ENCODE results near the gene HECTD2.
"Not testable (repeated sequence)": the region's sequence is repeated elsewhere in the genome, so short reads cannot be mapped to it uniquely, and the experiment has no call there.

The HECTD2 gene

GRCh38 chr10:91412354-91413087 lies 2.4 kb downstream of the HECTD2 start:
- no peak for DNase-seq

- no peak for DNase-seq
These were observed 5.7 kb downstream of the HECTD2 start for GRCh38 chr10:91415816-91416215.

GRCh38 chr10:91416339-91416855 lies 6.3 kb downstream of the HECTD2 start:
- peak; percentile 17 for DNase-seq

DNA sequence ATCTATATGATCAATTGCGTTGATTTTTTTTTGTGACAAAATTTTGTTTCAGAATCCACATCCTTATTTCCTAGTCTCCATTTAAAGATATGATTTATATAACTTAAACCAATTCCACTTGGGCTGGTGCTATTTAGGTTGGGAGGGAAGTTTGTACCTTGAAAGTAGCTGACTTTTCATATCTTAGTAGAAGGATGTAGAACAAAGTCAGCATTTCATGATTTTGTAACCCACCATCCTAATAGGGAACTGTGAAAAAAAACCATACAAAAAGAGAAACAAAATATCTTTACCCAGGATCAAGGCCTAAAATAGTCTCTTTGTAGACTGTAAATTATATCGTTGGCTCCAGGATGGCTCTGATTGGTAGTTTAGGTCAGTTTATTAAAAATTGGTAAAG lies 8.3 kb downstream of the HECTD2 start:
- no peak for DNase-seq

GRCh38 chr10:91420868-91421267 lies 10.7 kb downstream of the HECTD2 start:
- no peak for DNase-seq

DNA sequence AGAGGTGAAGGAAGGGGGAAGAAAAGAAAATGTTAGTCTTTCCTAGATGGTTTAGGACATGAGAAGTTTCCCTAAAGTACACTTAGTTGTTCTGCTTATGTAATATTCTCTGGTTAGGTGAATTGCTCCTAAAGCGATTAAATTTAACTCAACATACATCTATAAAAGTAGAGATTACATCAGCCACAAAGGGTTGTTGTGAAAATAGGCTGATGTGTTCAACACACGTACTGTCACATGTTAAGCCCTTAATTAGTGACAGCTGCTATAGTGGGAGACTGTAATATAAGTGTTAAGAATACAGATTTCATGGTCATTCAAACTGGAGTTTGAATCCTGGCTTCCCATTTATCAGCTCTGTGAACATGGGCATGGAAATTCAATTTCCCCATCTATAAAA lies 12.8 kb downstream of the HECTD2 start:
- no peak for DNase-seq

GRCh38 chr10:91424016-91424415 lies 13.9 kb downstream of the HECTD2 start:
- no peak for DNase-seq

DNA sequence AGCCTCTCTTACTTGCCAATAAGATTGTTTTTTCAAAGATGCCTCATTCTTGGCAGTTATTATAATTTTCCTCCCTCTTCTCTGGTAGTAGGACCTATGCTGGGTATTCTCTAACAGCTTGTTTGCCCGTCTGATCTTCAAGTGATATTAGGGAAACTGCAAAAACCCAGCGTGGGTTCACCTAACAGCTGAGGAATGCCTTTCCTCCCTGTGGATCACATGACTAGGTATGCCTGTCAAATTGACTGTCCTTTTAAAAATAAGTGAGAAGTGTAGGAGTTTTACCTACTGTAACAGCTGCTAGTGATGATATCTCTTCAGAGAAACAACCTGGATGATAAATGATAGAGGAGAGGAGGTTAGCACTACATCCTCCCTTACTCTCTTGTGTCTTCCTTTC lies 22.0 kb downstream of the HECTD2 start:
- no peak for DNase-seq

- no peak for DNase-seq
These were observed 23.5 kb downstream of the HECTD2 start for GRCh38 chr10:91433620-91434019.

GRCh38 chr10:91434041-91434440 lies 23.9 kb downstream of the HECTD2 start:
- DNase-seq, result no peak

DNA sequence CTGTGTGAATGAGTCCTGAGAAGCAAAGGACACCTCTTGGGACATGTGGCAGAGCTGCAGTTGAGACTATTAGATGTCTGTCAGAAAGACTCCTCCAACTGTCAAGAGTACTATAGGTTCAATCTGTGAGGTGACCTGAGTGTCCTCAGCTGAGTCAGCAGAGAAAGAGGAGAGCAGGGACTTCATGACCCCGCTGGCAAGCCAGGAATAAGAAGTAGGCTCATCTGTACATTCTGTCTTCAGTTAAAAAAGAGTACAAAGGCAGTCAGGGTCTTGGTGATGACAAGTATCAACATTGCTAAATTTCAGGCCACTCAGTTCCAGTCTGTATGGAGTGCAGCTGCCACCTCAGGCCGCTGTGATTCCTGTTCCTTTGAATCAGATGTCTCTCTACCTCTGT lies 25.1 kb downstream of the HECTD2 start:
- DNase-seq, result no peak

- DNase-seq, result not testable (repeated sequence)
These were observed 28.1 kb downstream of the HECTD2 start for GRCh38 chr10:91438228-91438627.

DNA sequence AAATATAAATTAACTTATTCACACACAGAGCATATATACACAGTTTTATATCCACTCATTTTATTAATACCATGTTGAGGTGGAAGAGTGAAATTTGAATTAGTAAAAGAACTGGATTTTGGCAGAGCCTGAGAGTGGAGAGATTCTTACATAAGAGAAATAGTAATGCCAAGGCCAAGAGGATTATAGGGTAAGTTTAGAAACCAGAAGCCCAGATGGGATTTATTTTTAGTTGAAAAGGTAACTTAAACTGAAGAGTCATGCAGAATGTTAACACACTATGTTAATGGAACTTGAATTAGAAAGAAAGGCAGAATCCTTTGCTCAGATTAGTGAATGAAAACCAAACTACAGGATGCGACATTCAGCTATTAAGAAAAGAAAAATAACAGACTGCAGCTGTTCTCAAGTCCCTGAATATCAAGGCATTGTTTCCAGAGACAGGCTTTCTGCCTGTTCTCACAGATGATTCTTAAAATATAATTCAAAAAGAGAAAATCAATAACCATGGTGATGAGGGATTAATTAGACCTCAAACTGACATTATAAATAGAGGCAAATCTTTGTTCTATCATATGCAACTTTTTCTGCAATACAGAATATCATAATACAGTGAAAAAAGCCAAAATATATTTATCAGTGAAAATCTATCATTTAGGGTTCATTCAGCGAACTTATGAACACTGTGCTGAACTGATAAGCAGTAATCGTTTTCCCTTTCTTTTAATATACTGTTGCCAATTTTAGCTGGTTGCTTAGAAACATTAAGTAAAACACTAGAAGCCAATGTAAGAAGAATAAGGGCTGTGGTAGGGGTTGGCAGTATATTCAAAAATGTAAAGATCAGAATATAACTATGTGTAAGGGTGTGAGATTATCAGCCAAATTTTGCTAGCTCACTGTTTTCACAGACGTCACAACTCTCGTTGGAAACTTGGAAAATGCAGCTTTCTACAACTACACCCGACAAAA lies 34.4 kb downstream of the HECTD2 start:
- DNase-seq, result no peak

- no peak for DNase-seq
These were observed 41.9 kb downstream of the HECTD2 start for GRCh38 chr10:91452063-91452462.

GRCh38 chr10:91453535-91453934 lies 43.4 kb downstream of the HECTD2 start:
- DNase-seq, result no peak

GRCh38 chr10:91455135-91455534 lies 45.0 kb downstream of the HECTD2 start:
- DNase-seq, result not testable (repeated sequence)

GRCh38 chr10:91460681-91461080 lies 50.5 kb downstream of the HECTD2 start:
- no peak for DNase-seq

DNA sequence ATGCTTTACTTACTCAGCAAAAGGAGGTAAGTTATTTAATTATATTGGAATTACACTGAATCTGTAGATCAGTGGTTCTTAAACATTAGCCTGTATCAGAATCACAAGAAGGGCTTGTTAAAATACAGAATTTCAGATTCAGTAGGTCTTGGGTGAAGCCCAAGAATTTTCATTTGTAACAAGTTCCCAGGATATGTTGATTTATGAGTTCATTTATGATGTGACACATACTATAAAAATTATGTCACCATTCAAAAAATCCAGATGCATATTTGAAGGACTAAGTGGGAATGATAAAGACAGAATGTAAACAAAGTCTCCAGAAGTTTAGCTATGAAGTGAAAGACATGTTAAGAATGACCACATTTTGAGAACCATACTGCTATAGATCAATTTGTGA lies 52.3 kb downstream of the HECTD2 start:
- DNase-seq, result no peak

- DNase-seq, result no peak
These were observed 54.4 kb downstream of the HECTD2 start for GRCh38 chr10:91464500-91464899.

- DNase-seq, result no peak
These were observed 55.1 kb downstream of the HECTD2 start for GRCh38 chr10:91465261-91465660.

DNA sequence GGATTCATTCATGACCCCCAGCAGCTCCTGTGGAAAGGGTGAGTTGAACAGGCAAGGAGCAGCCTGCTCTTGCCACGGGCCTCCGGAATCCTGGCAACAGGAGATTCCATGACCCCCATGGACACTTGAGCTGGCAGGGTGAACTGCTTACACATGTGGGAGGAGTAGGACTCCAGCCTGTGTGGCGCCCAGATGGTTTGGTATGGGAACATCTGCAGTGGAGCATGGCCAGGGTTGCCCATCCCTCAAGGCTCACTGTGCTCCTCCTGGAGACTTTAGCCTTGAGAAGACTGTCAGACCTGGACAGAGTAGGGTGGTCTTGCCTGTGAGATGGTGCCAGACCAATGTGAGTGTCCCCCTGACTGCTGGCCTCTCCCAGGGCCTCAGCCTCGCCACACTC lies 57.0 kb downstream of the HECTD2 start:
- no peak for DNase-seq

GRCh38 chr10:91471602-91472001 lies 61.5 kb downstream of the HECTD2 start:
- no peak for DNase-seq

DNA sequence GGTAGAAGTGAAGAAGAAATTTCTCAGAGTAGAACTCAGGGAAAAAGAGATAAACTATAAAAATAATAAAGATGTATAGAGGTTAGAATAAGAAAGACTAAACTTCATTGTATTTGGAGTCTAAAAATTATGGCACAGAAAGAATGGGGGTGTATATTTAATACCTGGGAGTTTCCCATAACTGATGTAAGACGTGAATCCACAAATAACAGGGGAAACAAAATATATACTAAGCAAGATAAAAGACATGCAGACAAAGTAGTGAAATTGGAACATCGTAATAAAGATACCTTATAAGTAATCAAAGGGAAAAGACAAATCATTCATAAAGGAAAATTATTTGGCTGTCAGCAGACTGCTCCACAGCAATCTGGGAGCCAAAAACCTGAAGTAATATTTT lies 62.8 kb downstream of the HECTD2 start:
- DNase-seq, result no peak

- DNase-seq, result no peak
These were observed 63.9 kb downstream of the HECTD2 start for GRCh38 chr10:91474009-91474408.
